Skeletal muscle cell (primary cell): ENCODE data around the gene CACNA2D3.

Source experiments
- DNase-seq: peaks from one replicate; pipeline ENCODE4 v3.0.0-alpha.2; 2010; ENCODE audit warnings: low read depth
- H3K4me3 ChIP-seq: 2 replicates; pipeline ENCODE4 v1.5.1; 2011; ENCODE audit warnings: low read depth, mild to moderate bottlenecking, control low read depth, low read length, moderate library complexity

Gene CACNA2D3

GRCh38 chr3:54481606-54482365 is 359.4 kb downstream of the CACNA2D3 start:
- no peak for DNase-seq
- no peak overlapping the region for H3K4me3 ChIP-seq

GRCh38 chr3:54484334-54484733 is 362.0 kb downstream of the CACNA2D3 start:
- DNase-seq: no peak
- H3K4me3 ChIP-seq: no peak overlapping the region

GRCh38 chr3:54486317-54486716 is 364.0 kb downstream of the CACNA2D3 start:
- DNase-seq: no peak
- H3K4me3 ChIP-seq: no peak overlapping the region

GRCh38 chr3:54488297-54488696 is 365.9 kb downstream of the CACNA2D3 start:
- DNase-seq: no peak
- H3K4me3 ChIP-seq: no peak overlapping the region

GRCh38 chr3:54494209-54494608 is 371.9 kb downstream of the CACNA2D3 start:
- H3K4me3 ChIP-seq: no peak overlapping the region
- DNase-seq: no peak

- H3K4me3 ChIP-seq: no peak overlapping the region
- DNase-seq: no peak
These were observed 384.3 kb downstream of the CACNA2D3 start for GRCh38 chr3:54506603-54507002.

- DNase-seq: no peak
- no peak overlapping the region for H3K4me3 ChIP-seq
These were observed 385.6 kb downstream of the CACNA2D3 start for GRCh38 chr3:54507876-54508460.

GRCh38 chr3:54510506-54510905 is 388.2 kb downstream of the CACNA2D3 start:
- DNase-seq: no peak
- no peak overlapping the region for H3K4me3 ChIP-seq

- H3K4me3 ChIP-seq: no peak overlapping the region
- DNase-seq: no peak
These were observed 389.5 kb downstream of the CACNA2D3 start for GRCh38 chr3:54511766-54512365.

GRCh38 chr3:54514006-54514405 is 391.7 kb downstream of the CACNA2D3 start:
- no peak overlapping the region for H3K4me3 ChIP-seq
- DNase-seq: no peak

GRCh38 chr3:54514416-54514815 is 392.1 kb downstream of the CACNA2D3 start:
- H3K4me3 ChIP-seq: no peak overlapping the region
- no peak for DNase-seq

- no peak for DNase-seq
- H3K4me3 ChIP-seq: no peak overlapping the region
These were observed 393.3 kb downstream of the CACNA2D3 start for GRCh38 chr3:54515441-54516213.

GRCh38 chr3:54517424-54517823 is 395.1 kb downstream of the CACNA2D3 start:
- no peak for DNase-seq
- H3K4me3 ChIP-seq: no peak overlapping the region

GRCh38 chr3:54518011-54518675 is 395.8 kb downstream of the CACNA2D3 start:
- DNase-seq: no peak
- H3K4me3 ChIP-seq: no peak overlapping the region

- H3K4me3 ChIP-seq: no peak overlapping the region
- DNase-seq: no peak
These were observed 397.1 kb downstream of the CACNA2D3 start for GRCh38 chr3:54519493-54519892.

- no peak for DNase-seq
- no peak overlapping the region for H3K4me3 ChIP-seq
These were observed 397.7 kb downstream of the CACNA2D3 start for GRCh38 chr3:54520060-54520459.

- no peak for DNase-seq
- H3K4me3 ChIP-seq: no peak overlapping the region
These were observed 405.2 kb downstream of the CACNA2D3 start for GRCh38 chr3:54527521-54527920.

GRCh38 chr3:54527953-54528352 is 405.6 kb downstream of the CACNA2D3 start:
- no peak for DNase-seq
- H3K4me3 ChIP-seq: no peak overlapping the region

- DNase-seq: no peak
- no peak overlapping the region for H3K4me3 ChIP-seq
These were observed 406.3 kb downstream of the CACNA2D3 start for GRCh38 chr3:54528668-54529067.

- no peak overlapping the region for H3K4me3 ChIP-seq
- no peak for DNase-seq
These were observed 407.7 kb downstream of the CACNA2D3 start for GRCh38 chr3:54530091-54530490.
